GM18508 (cell line): ENCODE data around the gene THADA.
"Not testable (repeated sequence)": the region's sequence is repeated elsewhere in the genome, so short reads cannot be mapped to it uniquely, and the experiment has no call there.

Source experiments
- ATAC-seq: cut with Tn5 transposase; IDR thresholded peaks from one replicate; pipeline ENCODE4 v1.9.1; 2021; ENCODE audit warnings: moderate number of reproducible peaks; ENCODE audit not compliant: insufficient read depth, unreplicated experiment

Gene THADA

DNA sequence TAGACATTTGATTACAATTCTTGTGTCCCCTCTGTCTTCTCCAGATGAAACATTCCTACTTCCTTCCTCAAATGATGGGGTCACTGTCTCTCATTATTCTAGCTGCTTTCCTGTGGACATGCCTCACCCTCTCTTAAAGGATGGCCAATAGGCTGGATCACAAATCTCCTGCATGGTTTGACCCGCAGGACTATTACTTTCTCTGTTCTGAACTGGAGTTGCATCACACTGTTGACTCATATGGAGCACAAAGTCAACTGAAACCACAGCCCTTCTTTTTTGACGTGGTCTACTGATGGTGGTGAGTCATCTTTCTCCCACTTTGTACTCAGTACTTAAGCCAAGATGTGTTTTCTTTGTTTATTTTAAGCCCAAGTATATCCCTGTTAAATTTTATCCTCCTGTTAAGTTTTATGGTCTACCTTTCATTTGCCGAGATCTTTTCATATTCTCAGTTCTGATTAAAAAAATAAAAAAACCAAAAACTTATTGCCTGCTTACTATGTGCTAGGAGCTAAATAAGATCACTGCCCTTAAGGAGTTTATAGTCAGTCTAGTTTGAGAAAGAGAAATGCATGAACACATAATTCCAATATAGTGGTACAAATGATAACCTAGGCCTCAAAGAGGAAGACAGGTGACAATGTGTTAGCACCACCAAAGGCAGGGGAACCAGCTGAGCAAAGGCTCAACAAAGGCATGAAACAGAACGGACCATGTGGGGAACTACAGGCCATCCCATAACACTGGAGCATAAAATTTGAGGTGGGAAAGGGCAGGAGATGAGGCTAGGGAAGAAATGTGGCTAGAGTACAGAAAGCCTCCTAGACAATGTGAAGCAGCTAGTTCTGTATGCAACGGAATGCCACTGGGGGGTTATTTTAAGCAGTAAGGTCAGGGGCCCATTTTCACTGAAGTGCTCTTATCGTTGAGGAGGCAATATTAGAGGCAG is 301.8 kb downstream of the THADA start:
- peak; percentile 94 for ATAC-seq

GRCh38 chr2:43292851-43293743 is 302.7 kb downstream of the THADA start:
- no peak for ATAC-seq

DNA sequence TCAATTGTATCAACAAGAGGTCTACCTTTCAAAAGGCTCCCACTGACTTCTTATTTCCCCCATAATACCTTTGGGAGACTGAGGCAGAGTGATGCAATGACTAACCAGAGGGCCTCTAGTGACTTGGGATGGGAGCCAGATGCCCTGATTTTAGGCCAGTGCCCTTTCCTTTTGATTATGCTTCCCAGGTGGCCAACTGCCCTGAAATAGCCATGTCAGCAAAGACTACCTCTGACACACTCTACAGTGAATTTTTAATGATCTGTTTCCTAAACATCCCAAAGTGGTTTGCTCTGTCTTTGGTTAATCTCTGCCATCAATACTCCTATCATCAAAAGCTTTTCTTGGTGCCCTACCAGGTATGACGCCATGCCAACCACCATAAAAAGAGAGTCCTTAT is 303.5 kb downstream of the THADA start:
- no peak for ATAC-seq

GRCh38 chr2:43289331-43289730 is 306.5 kb downstream of the THADA start:
- no peak for ATAC-seq

DNA sequence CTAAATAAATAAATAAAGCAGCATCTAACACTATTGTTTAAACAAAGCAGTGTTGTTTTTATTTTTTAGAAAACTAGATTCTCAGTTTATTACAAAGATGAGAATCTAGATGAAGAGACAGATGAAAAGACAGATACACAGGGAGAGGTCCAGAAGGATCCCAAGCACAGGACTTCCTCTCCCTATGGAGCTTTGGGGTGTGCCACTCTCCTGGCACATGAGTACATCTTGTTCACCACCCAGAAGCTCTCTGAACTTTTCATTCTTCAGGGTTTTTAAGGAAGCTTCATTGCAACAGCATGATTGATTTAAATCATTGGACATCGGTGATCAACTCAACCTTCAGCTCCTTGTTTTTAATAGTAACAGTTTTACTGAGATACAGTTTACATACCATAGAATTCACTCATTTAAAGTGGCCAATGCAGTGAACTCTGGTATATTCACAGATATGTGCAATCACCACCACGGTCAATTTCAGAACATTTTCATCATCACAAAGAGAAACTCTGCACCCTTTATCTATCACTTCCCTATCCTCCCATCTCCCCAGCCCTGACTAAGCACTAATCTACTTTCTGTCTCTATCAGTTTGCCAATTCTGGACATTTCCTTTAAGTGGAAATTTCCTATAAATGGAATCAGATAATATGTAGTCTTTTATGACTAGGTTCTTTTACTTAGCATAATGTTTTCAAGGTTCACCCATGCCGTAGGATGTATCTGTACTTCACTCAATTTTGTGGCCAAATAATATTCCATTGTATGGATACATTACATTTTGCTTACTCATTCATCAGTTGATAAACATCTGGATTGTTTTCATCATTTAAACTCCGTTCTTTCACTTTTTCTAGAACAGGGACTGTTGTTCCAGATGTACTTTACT is 307.2 kb downstream of the THADA start:
- no peak for ATAC-seq

GRCh38 chr2:43285987-43286386 is 309.9 kb downstream of the THADA start:
- ATAC-seq, result no peak

GRCh38 chr2:43284967-43285366 is 310.9 kb downstream of the THADA start:
- no peak for ATAC-seq

DNA sequence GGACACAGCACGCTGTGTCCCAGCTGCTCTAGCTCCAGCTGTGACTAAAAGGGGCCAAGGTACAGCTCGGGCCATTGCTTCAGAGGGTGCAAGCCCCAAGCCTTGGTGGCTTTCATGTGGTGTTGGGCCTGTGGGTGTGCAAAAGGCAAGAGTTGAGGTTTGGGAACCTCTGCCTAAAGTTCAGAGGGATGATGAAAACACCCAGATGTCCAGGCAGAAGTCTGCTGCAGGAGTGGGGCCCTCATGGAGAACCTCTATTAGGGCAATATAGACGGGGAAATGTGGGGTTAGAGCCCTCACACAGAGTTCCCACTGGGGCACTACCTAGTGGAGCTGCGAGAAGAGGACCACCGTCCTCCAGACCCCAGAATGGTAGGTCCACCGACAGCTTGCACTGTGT is 311.5 kb downstream of the THADA start:
- not testable (repeated sequence) for ATAC-seq

- no peak for ATAC-seq
Observed at GRCh38 chr2:43280994-43281393, 314.8 kb downstream of the THADA start.

DNA sequence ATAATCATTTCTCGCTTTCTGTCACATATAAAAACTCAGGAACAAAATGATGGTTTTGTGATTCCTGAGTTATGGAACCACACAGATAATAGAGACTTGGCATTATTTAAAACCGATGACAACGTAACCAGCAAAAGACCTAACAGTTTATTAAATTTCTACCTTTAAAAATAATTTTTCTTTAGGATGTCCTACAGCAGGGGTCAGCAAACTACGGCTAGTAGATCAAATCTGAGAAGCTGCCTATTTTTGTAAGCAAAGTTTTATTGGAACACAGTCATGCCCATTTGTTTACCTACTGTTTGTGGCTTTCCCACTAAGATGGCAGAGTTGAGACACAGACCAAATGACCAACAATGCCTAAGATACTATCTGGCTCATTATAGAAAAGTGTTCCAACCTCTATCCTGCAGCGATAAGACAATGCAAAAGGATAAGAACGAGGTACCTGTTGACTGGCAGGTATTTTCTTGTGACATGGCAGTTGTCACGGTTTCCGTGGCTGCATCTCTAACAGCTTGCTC is 316.5 kb downstream of the THADA start:
- ATAC-seq, result no peak

GRCh38 chr2:43278564-43279220 is 317.1 kb downstream of the THADA start:
- no peak for ATAC-seq

DNA sequence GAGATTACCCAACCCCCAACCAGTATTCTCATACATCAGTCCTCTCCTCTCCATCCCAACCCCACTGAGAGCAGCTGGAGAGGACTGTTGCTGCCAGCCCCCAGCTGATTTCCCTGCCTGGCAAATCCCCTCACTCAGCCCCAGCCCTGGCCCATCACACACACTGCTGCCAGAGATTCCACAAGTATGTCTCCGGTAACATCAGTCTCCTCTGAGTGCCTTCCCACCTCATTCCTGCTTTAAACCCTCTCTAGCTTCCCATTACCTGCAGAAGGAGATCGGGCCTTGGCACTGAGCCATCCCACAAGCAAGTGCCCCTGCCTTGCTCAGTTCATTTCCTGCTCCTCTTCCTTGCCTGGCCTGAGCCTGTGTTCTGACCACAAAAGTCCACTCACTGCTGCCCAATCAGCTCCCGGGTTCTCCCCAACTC is 318.9 kb downstream of the THADA start:
- no peak for ATAC-seq

DNA sequence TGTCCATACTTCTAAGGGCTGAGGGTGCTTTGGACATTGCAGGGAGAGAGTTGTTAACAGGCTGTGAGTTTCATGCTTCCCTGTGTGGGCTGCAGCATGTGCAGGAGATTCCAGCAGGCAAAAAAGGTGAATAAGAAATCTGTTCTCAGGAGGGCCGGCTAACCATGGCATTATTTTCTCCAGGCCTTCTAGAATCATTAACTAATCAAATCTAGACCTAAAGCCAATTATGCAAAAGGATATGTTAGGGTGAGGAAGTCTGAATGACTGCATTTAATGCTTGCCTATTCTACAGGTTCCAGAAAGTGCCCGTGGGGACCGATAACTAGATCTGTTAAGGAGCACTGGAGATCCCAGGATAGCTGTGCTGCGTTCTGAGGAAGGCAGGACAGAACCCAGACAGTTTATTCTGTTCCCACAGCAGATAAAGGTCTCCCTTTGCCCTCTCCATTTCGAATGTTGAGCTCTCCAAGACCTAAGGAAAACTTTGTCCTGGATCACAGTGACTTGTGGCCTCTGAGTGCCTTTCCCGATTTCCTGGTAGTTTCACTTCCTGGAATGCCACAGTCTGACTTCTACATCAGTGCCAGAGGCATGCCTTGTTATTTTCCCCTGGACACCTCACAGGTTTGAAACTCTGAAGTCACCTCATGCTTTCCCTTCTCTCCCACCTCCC is 319.4 kb downstream of the THADA start:
- ATAC-seq, result no peak

DNA sequence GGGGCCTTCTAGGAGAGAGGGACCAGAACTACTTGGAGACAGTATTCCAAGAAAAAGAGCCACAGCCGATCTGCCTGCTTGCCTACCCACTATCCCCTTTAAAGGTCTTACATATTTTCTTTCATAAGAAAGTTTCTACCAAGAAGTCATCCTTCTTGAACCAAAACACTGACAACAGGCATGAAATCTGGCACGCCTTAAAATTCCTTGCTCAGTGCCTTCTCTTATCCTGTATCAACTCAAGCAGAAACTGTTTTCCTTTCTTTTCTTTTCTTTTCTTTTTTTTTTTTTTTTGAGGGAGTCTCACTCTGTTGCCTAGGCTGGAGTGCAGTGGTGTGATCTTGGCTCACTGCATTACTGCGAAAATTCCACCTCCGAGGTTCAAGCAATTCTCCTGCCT is 321.1 kb downstream of the THADA start:
- ATAC-seq, result no peak

DNA sequence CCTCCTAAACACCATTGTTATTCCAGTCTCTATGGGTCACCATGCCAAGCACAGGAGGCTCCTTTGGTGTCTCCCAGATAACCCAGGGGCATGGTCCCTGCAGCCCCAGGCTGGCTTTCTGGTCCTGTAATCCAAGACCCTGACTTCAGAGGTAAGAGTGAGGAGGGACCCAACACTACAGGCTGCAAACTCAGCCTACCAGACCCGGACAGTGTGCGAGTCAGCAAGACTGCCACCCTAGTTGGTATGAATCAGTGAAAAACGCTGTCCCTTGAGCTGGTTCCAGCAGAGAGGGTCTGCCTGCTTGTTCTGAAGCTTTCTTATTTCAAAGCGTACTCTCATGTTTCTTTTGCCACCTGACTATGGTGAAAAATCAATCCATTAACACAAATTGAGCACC is 321.8 kb downstream of the THADA start:
- no peak for ATAC-seq

- no peak for ATAC-seq
Observed at GRCh38 chr2:43273529-43273928, 322.3 kb downstream of the THADA start.

DNA sequence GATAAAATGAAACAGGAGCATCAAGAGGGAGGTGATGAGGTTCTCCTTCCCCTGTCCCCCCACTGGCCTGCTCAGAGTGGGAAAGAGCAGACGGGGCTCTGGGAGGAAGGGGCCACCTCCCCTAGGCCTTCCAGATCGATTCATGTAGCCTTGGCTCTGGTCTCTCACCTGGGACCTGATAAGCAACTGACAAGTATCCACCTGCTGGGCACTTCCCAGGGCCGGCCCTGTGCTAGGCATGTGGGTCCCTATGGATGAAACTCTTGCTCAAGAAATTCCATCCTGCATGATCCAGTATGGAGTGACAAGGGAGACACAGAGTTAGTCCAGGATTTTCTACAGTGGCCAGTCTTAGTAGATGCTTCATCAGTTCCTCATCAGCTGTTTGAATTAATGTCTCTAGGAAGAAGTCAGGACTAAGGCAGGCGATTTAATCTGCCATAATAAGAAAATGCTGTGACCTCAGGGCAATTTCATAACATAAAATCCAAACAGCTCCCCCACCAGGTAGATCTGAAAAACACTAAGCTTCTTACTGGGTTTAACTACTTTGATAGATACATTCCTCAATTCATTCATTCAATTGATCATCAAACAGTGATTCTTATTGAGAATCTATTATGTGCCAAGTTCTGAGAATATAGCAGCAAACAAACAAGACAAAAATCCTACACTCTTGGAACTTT is 324.8 kb downstream of the THADA start:
- ATAC-seq, result no peak

DNA sequence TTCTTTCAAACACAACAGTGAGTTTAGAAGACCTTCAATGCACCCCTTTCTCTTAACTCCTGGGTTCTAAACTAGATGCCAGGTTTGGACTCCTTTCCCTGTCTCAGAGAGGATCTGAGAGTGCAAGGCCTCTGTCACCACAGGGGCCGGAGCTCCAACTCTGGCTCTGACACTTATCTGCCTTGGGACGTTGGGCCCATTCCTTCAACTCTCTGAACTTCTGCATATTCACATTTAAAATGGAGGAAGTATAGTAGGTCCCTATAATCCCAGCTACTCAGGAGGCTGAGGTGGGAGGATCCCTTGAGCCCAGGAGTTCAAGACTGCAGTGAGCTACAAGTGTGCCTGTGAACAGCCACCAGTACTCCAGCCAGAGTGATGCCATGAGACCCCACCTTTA is 325.4 kb downstream of the THADA start:
- ATAC-seq, result no peak
